Measurements from ENCODE around the gene BABAM2. TPM values are rescaled to one million over a fixed set of nuclear protein-coding genes. Genes with fewer than 3 reads are reported as not detected.

BABAM2 gene
- polyA plus RNA-seq, 4 donors: 55.4 to 60.7 (median 57.1) TPM

- DNase-seq (ENCODE audit: low read depth in 4 of 4, low spot score in 3 of 4): no peak
These were observed 378.7 kb downstream of the BABAM2 start for GRCh38 chr2:28269019-28269784.

DNA sequence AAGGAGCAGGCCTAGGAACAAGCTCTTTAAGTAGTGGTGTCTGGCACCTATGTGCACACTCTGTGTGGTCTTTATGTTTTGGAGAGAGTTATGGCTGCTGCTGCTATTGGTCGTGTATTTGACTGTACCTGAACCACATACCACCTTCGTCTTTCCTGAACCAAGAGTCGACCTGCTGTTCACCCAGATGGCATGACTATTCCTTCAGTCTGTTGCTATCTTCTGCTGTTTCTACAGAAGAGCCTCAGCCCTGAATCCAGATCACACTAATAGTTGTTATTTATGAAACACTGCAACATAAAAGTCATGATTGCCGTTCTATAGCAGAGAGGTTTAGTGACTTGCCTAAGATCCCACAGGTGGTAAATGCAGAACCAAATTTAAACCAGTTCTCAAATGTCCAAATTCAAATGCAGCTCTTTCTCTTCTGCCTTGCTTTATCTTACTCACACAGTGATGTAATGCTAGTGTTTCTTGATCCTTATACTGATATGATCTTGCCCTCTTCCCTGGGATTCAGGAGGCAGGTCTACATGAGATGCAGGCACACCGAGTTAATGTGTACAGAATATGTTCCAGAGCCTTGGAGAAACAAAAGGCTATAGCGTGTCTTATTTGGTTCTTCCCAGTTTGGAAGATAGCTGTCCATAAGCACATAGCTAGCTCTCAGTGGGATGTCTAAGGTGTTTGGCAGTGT lies 380.1 kb downstream of the BABAM2 start:
- no peak for DNase-seq (ENCODE audit: low read depth in 4 of 4, low spot score in 3 of 4)

DNA sequence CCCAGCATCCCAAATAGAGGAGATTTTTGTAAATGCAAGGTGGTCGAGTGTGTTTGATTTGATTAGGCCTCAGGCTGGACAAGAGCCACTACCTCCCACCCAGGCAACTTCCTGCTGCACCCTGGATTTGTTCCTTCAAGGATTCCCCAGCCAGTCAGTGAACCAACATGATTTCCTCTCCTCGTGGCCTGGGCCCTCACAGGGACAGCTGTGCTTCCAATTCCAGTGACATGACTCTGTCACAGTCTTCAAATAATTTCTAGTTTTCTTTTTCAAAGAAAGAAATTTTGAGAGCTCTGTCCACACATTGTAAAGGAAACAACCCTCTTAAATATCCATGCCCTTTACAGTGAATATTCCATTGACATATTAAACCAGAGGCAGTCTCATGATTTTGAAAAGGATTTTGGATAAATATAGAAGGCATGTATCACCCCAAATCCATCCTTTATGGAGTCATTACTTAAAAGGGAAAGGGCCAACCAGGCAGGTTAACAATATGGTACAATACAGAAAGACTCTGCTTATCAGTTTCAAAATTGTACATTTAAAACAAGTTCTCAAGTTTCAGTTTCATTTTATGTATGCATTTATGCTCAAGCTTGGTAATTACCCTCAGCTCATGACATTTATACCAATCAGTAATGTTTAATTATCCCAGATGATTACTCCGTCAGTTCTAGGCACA lies 380.8 kb downstream of the BABAM2 start:
- DNase-seq (ENCODE audit: low read depth in 4 of 4, low spot score in 3 of 4): no peak

DNA sequence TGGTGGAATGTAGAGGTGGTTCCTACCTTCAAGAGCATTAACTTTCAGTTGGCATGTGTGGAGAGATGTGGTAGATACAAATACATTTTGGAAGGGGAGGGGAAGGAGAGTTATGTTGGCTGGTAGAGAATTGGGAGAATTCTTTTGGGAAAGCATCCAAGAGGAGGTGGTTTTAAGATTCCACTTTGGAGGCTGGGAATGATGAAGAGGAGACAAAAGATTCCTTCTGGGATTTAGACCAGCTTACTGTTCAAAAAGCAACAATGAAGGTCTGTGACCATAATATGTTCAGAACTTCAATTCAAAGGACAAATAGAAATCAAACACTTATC lies 381.4 kb downstream of the BABAM2 start:
- DNase-seq (ENCODE audit: low read depth in 4 of 4, low spot score in 3 of 4): no peak

DNA sequence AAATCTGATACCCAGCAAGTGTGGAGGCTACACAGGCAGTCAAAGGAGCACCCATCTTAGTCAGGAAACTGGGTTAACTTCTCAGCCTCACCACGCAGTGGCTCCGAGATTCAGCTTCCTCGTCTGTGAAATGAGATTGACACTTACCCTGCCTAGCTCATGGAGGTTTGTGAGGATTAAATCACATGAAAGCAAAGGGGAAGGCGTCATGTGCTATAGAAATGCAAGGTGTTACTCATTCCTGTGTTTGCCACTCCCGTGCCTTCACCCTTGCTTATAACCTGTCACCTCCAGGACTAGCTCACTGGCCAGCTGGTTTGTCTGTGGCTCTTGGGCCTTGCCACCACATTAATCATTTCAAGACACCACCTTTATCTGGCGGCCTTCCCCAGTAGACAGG lies 383.2 kb downstream of the BABAM2 start:
- DNase-seq (ENCODE audit: low read depth in 4 of 4, low spot score in 3 of 4): no peak

GRCh38 chr2:28274911-28275685 lies 384.6 kb downstream of the BABAM2 start:
- DNase-seq (ENCODE audit: low read depth in 4 of 4, low spot score in 3 of 4): no peak

- DNase-seq (ENCODE audit: low read depth in 4 of 4, low spot score in 3 of 4): no peak
These were observed 385.6 kb downstream of the BABAM2 start for GRCh38 chr2:28276076-28276618.

GRCh38 chr2:28276807-28277206 lies 386.3 kb downstream of the BABAM2 start:
- DNase-seq (ENCODE audit: low read depth in 4 of 4, low spot score in 3 of 4): no peak

- no peak for DNase-seq (ENCODE audit: low read depth in 4 of 4, low spot score in 3 of 4)
These were observed 386.9 kb downstream of the BABAM2 start for GRCh38 chr2:28277466-28277865.

- DNase-seq (ENCODE audit: low read depth in 4 of 4, low spot score in 3 of 4): no peak
These were observed 388.8 kb downstream of the BABAM2 start for GRCh38 chr2:28279371-28279770.

DNA sequence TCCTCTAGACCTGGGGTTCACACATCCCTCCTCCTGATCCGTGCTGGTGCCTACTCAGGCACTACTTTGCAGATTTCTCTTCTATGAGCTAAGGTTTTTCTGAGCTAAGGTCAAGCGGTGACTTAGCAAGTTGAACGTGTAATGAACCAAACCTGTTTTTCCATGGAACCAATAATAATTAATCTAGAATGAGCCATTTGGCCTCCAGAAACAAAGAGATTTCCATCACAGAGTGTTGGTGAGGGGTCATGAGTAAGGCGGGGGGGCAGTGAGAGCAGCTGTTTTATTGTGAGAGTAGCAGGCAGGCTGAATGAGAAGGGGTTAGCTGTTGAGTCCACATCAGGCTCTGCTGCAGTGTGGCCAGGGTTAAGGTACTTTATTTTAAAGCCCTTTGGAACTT lies 390.1 kb downstream of the BABAM2 start:
- peak; percentile 26 to 55 (median 44) for DNase-seq (ENCODE audit: low read depth in 4 of 4, low spot score in 3 of 4)

DNA sequence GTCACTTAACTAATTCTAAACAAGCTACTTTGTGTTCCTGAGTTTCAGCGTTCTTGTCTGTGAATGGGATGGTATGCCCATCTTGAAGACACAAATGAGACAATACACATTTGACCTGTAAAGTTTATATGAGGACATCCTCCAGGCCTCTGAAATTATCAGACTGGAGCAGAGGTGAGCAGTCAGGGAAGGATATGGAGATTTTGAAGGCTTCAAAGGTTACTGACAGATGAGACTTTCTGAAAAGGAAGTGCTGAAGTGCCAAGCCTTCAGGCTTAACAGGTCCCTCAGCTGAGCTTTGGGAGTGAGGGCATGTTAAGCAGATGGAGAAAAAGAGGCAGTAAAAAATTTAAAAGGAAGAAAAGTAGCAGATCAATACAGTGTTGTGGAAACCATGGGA lies 391.2 kb downstream of the BABAM2 start:
- DNase-seq (ENCODE audit: low read depth in 4 of 4, low spot score in 3 of 4): no peak

DNA sequence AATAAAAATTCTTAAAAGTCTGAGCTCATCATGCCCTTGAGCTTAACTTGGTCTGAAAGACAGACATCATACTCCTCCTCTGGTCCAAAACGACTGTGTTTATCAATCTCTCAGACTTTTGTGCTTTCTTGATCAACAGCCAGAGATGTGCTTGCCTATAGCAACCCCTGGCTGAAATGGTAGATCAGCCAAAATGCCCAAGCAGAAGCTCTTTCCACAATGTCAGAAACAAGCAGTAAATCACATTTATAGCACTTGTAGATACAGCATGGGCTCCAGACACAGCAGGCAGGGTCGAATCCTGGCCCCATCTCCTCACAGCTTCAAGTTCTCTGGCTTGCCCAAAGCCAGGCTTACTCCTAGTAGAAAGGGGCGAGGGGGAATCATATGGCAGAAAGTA lies 391.7 kb downstream of the BABAM2 start:
- no peak for DNase-seq (ENCODE audit: low read depth in 4 of 4, low spot score in 3 of 4)

DNA sequence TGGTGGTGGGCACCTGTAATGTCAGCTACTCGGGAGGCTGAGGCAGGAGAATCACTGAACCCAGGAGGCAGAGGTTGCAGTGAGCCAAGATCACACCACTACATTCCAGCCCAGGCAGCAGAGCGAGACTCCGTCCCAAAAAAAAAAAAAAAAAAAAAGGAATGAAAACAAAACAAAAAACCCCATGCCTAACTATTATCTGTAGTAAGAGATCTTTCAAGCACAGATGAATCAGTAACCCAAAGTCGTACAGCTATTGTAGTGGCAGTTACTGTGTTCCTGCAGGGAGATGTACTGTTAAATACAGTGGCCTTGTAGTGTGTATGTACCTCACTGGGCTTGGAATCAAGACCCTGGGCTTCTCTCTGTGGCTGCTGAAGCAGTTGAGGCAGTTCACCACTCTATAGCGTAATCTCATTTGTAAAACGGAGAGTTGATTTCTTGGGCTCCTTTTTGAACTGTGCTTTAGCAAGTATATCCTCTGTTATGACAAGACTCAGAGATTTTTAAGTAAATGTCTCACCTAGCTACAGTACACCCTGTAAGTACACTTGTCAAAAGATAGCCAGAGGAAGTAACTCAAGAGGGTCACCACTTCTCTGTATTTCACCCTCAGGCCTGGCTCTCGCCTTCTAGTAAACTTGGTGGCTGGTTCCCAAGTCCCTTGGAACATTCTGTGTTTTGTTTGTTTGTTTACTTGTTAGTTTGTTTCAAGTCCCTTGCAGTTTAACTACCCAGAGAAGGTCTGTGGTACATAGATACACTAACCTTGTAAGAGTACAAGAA lies 392.5 kb downstream of the BABAM2 start:
- DNase-seq (ENCODE audit: low read depth in 4 of 4, low spot score in 3 of 4): no peak

DNA sequence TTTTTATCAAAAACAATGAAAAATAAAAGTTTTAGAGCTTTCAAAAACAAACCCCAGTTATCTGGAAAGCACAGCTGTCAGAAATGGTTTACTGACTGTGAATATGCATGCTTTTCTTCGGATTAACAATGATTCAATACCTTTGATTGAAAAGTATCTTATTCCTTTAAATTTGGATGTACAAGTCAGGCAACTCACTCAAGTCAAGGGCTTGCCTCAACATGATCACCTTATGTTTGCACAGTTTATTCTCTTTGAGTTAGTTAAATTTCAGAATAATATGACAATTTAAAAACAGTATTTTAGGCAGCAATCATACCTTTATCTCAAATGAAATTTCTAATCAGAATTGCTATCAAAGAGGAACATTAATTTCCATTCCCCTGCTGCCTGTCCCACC lies 393.3 kb downstream of the BABAM2 start:
- DNase-seq (ENCODE audit: low read depth in 4 of 4, low spot score in 3 of 4): no peak

GRCh38 chr2:28286678-28287077 lies 396.1 kb downstream of the BABAM2 start:
- DNase-seq (ENCODE audit: low read depth in 4 of 4, low spot score in 3 of 4): no peak

- no peak for DNase-seq (ENCODE audit: low read depth in 4 of 4, low spot score in 3 of 4)
These were observed 396.9 kb downstream of the BABAM2 start for GRCh38 chr2:28287256-28287915.

GRCh38 chr2:28288620-28289019 lies 398.1 kb downstream of the BABAM2 start:
- DNase-seq (ENCODE audit: low read depth in 4 of 4, low spot score in 3 of 4): no peak

DNA sequence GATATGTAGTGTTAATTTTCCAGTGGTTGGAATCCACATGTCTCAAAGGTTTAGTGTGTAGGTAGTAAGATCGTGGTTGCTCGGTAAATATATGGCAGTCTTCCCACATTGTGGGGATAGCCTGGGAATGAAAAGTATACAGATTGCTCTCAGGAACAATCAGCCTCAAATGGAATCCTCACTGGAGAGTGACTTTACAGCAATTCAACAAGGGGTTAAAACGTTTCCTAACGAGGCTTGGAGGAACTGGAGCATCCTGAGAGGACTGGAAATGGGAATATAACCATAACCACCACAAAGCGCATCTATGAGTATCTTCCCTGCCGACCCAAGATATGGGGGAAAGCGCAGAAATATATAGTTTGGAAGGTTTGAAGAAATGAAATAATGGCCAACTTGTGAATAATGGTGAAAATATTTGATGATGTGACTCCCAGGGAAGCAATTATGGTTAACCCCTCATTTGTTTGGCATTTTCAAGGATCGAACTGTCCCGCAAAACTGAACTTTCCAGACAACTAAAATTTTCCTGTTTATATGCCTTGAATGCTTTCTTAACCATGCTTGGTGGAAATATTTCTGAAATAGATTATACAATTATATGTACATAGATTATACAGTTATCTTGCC lies 401.4 kb downstream of the BABAM2 start:
- no peak for DNase-seq (ENCODE audit: low read depth in 4 of 4, low spot score in 3 of 4)

Data from right renal pelvis (tissue), 4 donors.